Ovary (tissue), 3 donors: Measurements from ENCODE around the gene GCG.

Source experiments
- EP300 ChIP-seq: sonication (generic); formaldehyde crosslinking; IDR thresholded peaks from one replicate; pipeline ENCODE4 v1.6.1; 2017; ENCODE audit warnings: antibody characterized with exemption
- POLR2A ChIP-seq: fragments of 450-650 bp; IDR thresholded peaks from one replicate; pipeline ENCODE4 v1.6.1; 2017; ENCODE audit warnings: antibody characterized with exemption, mild to moderate bottlenecking, moderate library complexity
- TF ChIP-seq, protein P1 (sequence below), 3 donors: fragments of 450-650 bp in 2 of 3; fragments of 200-600 bp in 1 of 3; IDR thresholded peaks; one replicate each; pipeline versions ENCODE4 v1.5.1 to v1.8.0; 2016 to 2022; ENCODE audit warnings: antibody characterized with exemption in 3 of 3, mild to moderate bottlenecking in 1 of 3
- donor health status: DM: no; HTN: no; CAD: no.

DNA sequence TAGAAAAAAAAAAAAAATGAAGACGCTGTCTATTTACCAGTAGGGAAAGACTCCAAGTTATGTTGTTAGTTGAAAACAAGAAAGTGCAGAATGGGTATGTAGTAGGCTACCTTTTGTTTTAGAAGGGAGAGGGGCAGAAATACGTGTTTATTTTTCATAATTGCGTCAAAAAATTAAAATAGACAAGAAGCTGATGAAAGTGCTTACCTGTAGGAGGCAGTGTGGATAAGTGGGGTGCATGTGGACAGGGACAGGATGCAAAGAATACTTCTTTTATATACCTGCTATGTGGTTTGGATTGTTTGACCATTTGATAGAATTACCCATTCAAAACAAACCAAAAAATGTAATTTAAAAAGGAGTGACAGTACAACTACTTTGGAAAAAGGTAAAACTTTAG is 3.0 kb upstream of the GCG start:
- TF ChIP-seq POLR2A (no peak), EP300 (no peak)
- TF ChIP-seq, protein P1, sequence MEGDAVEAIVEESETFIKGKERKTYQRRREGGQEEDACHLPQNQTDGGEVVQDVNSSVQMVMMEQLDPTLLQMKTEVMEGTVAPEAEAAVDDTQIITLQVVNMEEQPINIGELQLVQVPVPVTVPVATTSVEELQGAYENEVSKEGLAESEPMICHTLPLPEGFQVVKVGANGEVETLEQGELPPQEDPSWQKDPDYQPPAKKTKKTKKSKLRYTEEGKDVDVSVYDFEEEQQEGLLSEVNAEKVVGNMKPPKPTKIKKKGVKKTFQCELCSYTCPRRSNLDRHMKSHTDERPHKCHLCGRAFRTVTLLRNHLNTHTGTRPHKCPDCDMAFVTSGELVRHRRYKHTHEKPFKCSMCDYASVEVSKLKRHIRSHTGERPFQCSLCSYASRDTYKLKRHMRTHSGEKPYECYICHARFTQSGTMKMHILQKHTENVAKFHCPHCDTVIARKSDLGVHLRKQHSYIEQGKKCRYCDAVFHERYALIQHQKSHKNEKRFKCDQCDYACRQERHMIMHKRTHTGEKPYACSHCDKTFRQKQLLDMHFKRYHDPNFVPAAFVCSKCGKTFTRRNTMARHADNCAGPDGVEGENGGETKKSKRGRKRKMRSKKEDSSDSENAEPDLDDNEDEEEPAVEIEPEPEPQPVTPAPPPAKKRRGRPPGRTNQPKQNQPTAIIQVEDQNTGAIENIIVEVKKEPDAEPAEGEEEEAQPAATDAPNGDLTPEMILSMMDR (IDR thresholded peaks at IDR 0.05): no peak
